HepG2 (cell line): ENCODE measurements around the gene SYP. TPM values are rescaled to one million over a fixed set of nuclear protein-coding genes. Genes with fewer than 3 reads are reported as not detected.

Experiments used
- ATAC-seq: fragments of 200-7000 bp; cut with Tn5 transposase; 3 replicates; pipeline ENCODE4 v1.9.1; 2020; ENCODE audit warnings: mild to moderate bottlenecking, moderate library complexity
- BruUV-seq: library from RNA; stranded (reverse); fragments of 400-500 nt; replicated peaks from 2 replicates; lab custom pipeline; 2021; lab: Mats Ljungman, UMichigan
- CTCF ChIA-PET: fragments of 300-600 bp; formaldehyde crosslinking; extraction: SDS; loops from one replicate; lab custom pipeline; 2021; ENCODE audit warnings: low total read pairs, inconsistent platforms, low intra/inter-chr PET ratio; lab: Yijun Ruan, JAX
- POLR2A ChIA-PET: fragments of 350-600 bp; sonication (Branson Sonifier 250); formaldehyde crosslinking; loops from one replicate; lab custom pipeline; 2020; ENCODE audit warnings: antibody characterized with exemption, inconsistent platforms; lab: Yijun Ruan, JAX
- DNase-seq: peaks from one replicate; pipeline ENCODE4 v3.0.0-alpha.2; 2015; ENCODE audit warnings: low spot score
- FAIRE-seq: peaks from 3 replicates; lab custom pipeline; 2011; peaks lifted over from hg19 to GRCh38; lab: Jason Lieb, UNC
- H2AFZ ChIP-seq: one replicate; pipeline ENCODE4 v1.6.1; 2011; ENCODE audit warnings: low read length, inconsistent platforms
- H3K27ac ChIP-seq: fragments of 300-600 bp; 3 replicates; pipeline ENCODE4 v1.8.0; 2011; ENCODE audit warnings: mixed run types, mild to moderate bottlenecking, mixed read lengths, low read length, inconsistent platforms; ENCODE audit not compliant: insufficient read depth; ENCODE audit errors: extremely low read length
- H3K27me3 ChIP-seq, 2 experiments: fragments of 200-600 bp in 1 of 2; 2 replicates in 1 of 2; 3 replicates in 1 of 2; pipeline versions ENCODE4 v1.6.0 to v1.8.0; 2011; ENCODE audit warnings: low read length in 2 of 2, mild to moderate bottlenecking in 2 of 2, moderate library complexity in 2 of 2, inconsistent platforms in 1 of 2; ENCODE audit not compliant: insufficient read depth in 2 of 2, control insufficient read depth in 1 of 2
- H3K36me3 ChIP-seq, 2 experiments: fragments of 200-600 bp in 1 of 2; replicated peaks in 1 of 2; 2 replicates in 1 of 2; 3 replicates in 1 of 2; pipeline versions ENCODE4 v1.5.1 to v1.8.0; 2011; ENCODE audit warnings: low read length in 2 of 2, inconsistent platforms in 1 of 2; ENCODE audit not compliant: insufficient read depth in 2 of 2, control insufficient read depth in 1 of 2
- H3K4me1 ChIP-seq: 2 replicates; pipeline ENCODE4 v1.5.1; 2012; ENCODE audit warnings: low read length, inconsistent platforms; ENCODE audit not compliant: insufficient read depth
- H3K4me2 ChIP-seq: 2 replicates; pipeline ENCODE4 v1.6.0; 2011; ENCODE audit warnings: low read depth, low read length, inconsistent platforms
- H3K4me3 ChIP-seq, 3 experiments: fragments of 200-600 bp in 1 of 3; sonication (generic), shearing (Covaris generic) in 1 of 3; replicated peaks in 1 of 3; 2 replicates each; pipeline ENCODE4 v1.5.1; 2011 to 2016; ENCODE audit warnings: low read length in 3 of 3, inconsistent platforms in 2 of 3, low read depth in 2 of 3, mild to moderate bottlenecking in 2 of 3, control low read depth in 1 of 3, mixed read lengths in 1 of 3; ENCODE audit not compliant: insufficient read depth in 1 of 3
- H3K79me2 ChIP-seq: one replicate; pipeline ENCODE4 v1.6.1; 2011; ENCODE audit warnings: low read length, inconsistent platforms; ENCODE audit not compliant: insufficient read depth
- H3K9ac ChIP-seq: 2 replicates; pipeline ENCODE4 v1.6.0; 2011; ENCODE audit warnings: mild to moderate bottlenecking, low read depth, low read length, inconsistent platforms; ENCODE audit not compliant: insufficient read depth
- H3K9me3 ChIP-seq: 2 replicates; pipeline ENCODE4 v1.5.1; 2012; ENCODE audit warnings: mild to moderate bottlenecking, low read length
- H4K20me1 ChIP-seq: 2 replicates; pipeline ENCODE4 v1.6.0; 2011; ENCODE audit warnings: inconsistent platforms, mild to moderate bottlenecking, low read length, moderate library complexity; ENCODE audit not compliant: insufficient read depth
- CBX2 ChIP-seq, 2 experiments: fragments of 200-600 bp in 1 of 2; sonication (generic); formaldehyde crosslinking in 1 of 2; IDR thresholded peaks; 2 replicates each; pipeline versions ENCODE4 v1.7.0 to v1.8.1; 2018 to 2022; ENCODE audit warnings: low read depth in 2 of 2, low read length in 1 of 2, mild to moderate bottlenecking in 1 of 2, missing genetic modification reagents in 1 of 2
- CHD4 ChIP-seq: fragments of 200-600 bp; sonication (generic); IDR thresholded peaks from 2 replicates; pipeline ENCODE4 v1.7.0; 2017; ENCODE audit warnings: mild to moderate bottlenecking, low read length, borderline replicate concordance
- HNRNPL ChIP-seq: fragments of 200-400 bp; formaldehyde crosslinking; IDR thresholded peaks from 2 replicates; pipeline ENCODE4 v1.6.1; 2017; ENCODE audit warnings: mild to moderate bottlenecking, low read depth, low read length
- HNRNPUL1 ChIP-seq: fragments of 200-400 bp; formaldehyde crosslinking; IDR thresholded peaks from 2 replicates; pipeline ENCODE4 v1.6.1; 2017; ENCODE audit warnings: low read depth, mild to moderate bottlenecking, low read length, moderate library complexity
- KDM5A ChIP-seq: fragments of 200-600 bp; sonication (generic); IDR thresholded peaks from 2 replicates; pipeline ENCODE4 v1.7.0; 2018; ENCODE audit warnings: antibody characterized with exemption, mild to moderate bottlenecking, low read length, borderline replicate concordance
- MYNN ChIP-seq: sonication (generic); formaldehyde crosslinking; IDR thresholded peaks from 2 replicates; pipeline ENCODE4 v1.4.0; 2020; ENCODE audit warnings: mild to moderate bottlenecking, low read depth, missing genetic modification reagents
- NKX3-1 ChIP-seq: sonication (generic); formaldehyde crosslinking; IDR thresholded peaks from 2 replicates; pipeline ENCODE4 v1.5.0; 2020; ENCODE audit warnings: missing genetic modification reagents
- RBAK ChIP-seq: sonication (generic); formaldehyde crosslinking; IDR thresholded peaks from 2 replicates; pipeline ENCODE4 v1.5.1; 2020; ENCODE audit warnings: mild to moderate bottlenecking, missing genetic modification reagents
- U2AF2 ChIP-seq: fragments of 200-400 bp; formaldehyde crosslinking; IDR thresholded peaks from 2 replicates; pipeline ENCODE4 v1.6.1; 2017; ENCODE audit warnings: low read depth, mild to moderate bottlenecking, low read length
- ZBTB42 ChIP-seq: sonication (generic); formaldehyde crosslinking; IDR thresholded peaks from 2 replicates; pipeline ENCODE4 v1.5.0; 2020; ENCODE audit warnings: mild to moderate bottlenecking, missing genetic modification reagents
- ZNF124 ChIP-seq: sonication (generic); formaldehyde crosslinking; IDR thresholded peaks from 2 replicates; pipeline ENCODE4 v1.4.0; 2020; ENCODE audit warnings: missing genetic modification reagents
- ZNF225 ChIP-seq: sonication (generic); formaldehyde crosslinking; IDR thresholded peaks from 2 replicates; pipeline ENCODE4 v1.4.0; 2020; ENCODE audit warnings: mild to moderate bottlenecking, missing genetic modification reagents
- ZNF230 ChIP-seq: sonication (generic); formaldehyde crosslinking; IDR thresholded peaks from 2 replicates; pipeline ENCODE4 v1.4.0; 2020; ENCODE audit warnings: mild to moderate bottlenecking, missing genetic modification reagents
- ZNF44 ChIP-seq: sonication (generic); formaldehyde crosslinking; IDR thresholded peaks from 2 replicates; pipeline ENCODE4 v1.5.1; 2020; ENCODE audit warnings: mild to moderate bottlenecking, missing genetic modification reagents
- ZNF543 ChIP-seq: sonication (generic); formaldehyde crosslinking; IDR thresholded peaks from 2 replicates; pipeline ENCODE4 v1.4.0; 2020; ENCODE audit warnings: mild to moderate bottlenecking, missing genetic modification reagents
- ZNF782 ChIP-seq: sonication (generic); formaldehyde crosslinking; IDR thresholded peaks from 2 replicates; pipeline ENCODE4 v1.4.0; 2020; ENCODE audit warnings: missing genetic modification reagents, mild to moderate bottlenecking, borderline replicate concordance
- ZNF788 ChIP-seq: sonication (generic); formaldehyde crosslinking; IDR thresholded peaks from 2 replicates; pipeline ENCODE4 v1.5.0; 2020; ENCODE audit warnings: mild to moderate bottlenecking, missing genetic modification reagents, borderline replicate concordance
- ZNF816 ChIP-seq: sonication (generic); formaldehyde crosslinking; IDR thresholded peaks from 2 replicates; pipeline ENCODE4 v1.8.0; 2022; ENCODE audit warnings: missing genetic modification reagents, mild to moderate bottlenecking, borderline replicate concordance
- WGBS: methylation state at CpG from one replicate; pipeline ENCODE4 v1.1.6; 2017; ENCODE audit warnings: low lambda C conversion rate; 5-methylcytosine and 5-hydroxymethylcytosine counted together
- in situ Hi-C: cut with HindIII; loops from 2 replicates; pipeline ENCODE4 v1.10.0; 2017; ENCODE audit warnings: low pct_unique_long_range_greater_than_20kb; ENCODE audit not compliant: extremely low pct_ligation_motif_present
- intact Hi-C: fragments of 100-400 bp; cut with micrococcal nuclease; formaldehyde crosslinking; loops from one replicate; pipeline ENCODE4 v1.10.0; 2022; ENCODE audit not compliant: unreplicated experiment
- polyA plus RNA-seq, 8 experiments: library from polyadenylated mRNA; depleted of rRNA in 3 of 8; stranded (reverse) in 7 of 8; unstranded in 1 of 8; fragments of >200 nt; fragmentation: Illumina TruSeq in 4 of 8; extraction: Trizol in 4 of 8; gene quantifications; 2 replicates each; pipeline versions ENCODE4 v1.2.1 to v1.2.3, GENCODE V29; 2011 to 2016; ENCODE audit warnings: low read depth in 4 of 8, missing spikeins in 1 of 8, mixed read lengths in 1 of 8; ENCODE audit not compliant: insufficient read depth in 1 of 8
- total RNA-seq, 5 experiments: library from RNA; depleted of rRNA; stranded (reverse); fragments of >200 nt; fragmentation: Illumina TruSeq; extraction: Trizol; gene quantifications; 2 replicates each; pipeline ENCODE4 v1.2.3, GENCODE V29; 2016; ENCODE audit warnings: low read depth in 1 of 5
- TF ChIP-seq, protein P1 (sequence below): sonication (generic); formaldehyde crosslinking; IDR thresholded peaks from 2 replicates; pipeline ENCODE4 v1.5.1; 2020; ENCODE audit warnings: missing genetic modification reagents, mild to moderate bottlenecking, borderline replicate concordance

The SYP gene
- total and polyA plus RNA-seq, 2 of the 13 experiments (the other 11 are each of a cell fraction or from before 2014, with no cell fraction given), result 2.0 to 2.5 TPM

- ChIA-PET POLR2A (interaction anchor here (2.7 kb wide), 1 partner anchor 18 kb away, joined by 6 read pairs; no protein-coding TSS in a partner anchor), CTCF (no interaction called here)
- intact Hi-C loops, result no loop called here
- H3K9me3 ChIP-seq, result no peaks in the 10 kb centered on the region
- ATAC-seq, result no peak
- 85% methylated on average over 5 of the region's 5 CpGs for WGBS
- H3K4me1 ChIP-seq, result no peaks in the 10 kb centered on the region
- no peak for FAIRE-seq
- no peaks in the 10 kb centered on the region for H3K36me3 ChIP-seq
- in situ Hi-C loops, result no loop called here
- no peak overlapping the region for H3K27ac ChIP-seq
- BruUV-seq, result no TSS peak
- H3K79me2 ChIP-seq, result no peaks in the 10 kb centered on the region
- TF ChIP-seq ZNF44 (no peak), HNRNPL (no peak), ZNF543 (CRISPR knock-in tag) (no peak), HNRNPUL1 (no peak), U2AF2 (no peak), ZNF788 (CRISPR knock-in tag) (no peak), NKX3-1 (CRISPR knock-in tag) (no peak), ZNF816 (CRISPR knock-in tag) (no peak), ZNF782 (CRISPR knock-in tag) (no peak), MYNN (CRISPR knock-in tag) (no peak), CBX2 (IDR thresholded peaks at IDR 0.05; ENCODE audit: low read depth, low read length) (no peak), CBX2 (CRISPR knock-in tag; IDR thresholded peaks at IDR 0.05; ENCODE audit: low read depth) (no peak), ZNF230 (CRISPR knock-in tag) (no peak), KDM5A (no peak), ZNF225 (CRISPR knock-in tag) (no peak), CHD4 (no peak), ZNF124 (CRISPR knock-in tag) (no peak), RBAK (no peak), ZBTB42 (CRISPR knock-in tag) (no peak)
- TF ChIP-seq, protein P1, sequence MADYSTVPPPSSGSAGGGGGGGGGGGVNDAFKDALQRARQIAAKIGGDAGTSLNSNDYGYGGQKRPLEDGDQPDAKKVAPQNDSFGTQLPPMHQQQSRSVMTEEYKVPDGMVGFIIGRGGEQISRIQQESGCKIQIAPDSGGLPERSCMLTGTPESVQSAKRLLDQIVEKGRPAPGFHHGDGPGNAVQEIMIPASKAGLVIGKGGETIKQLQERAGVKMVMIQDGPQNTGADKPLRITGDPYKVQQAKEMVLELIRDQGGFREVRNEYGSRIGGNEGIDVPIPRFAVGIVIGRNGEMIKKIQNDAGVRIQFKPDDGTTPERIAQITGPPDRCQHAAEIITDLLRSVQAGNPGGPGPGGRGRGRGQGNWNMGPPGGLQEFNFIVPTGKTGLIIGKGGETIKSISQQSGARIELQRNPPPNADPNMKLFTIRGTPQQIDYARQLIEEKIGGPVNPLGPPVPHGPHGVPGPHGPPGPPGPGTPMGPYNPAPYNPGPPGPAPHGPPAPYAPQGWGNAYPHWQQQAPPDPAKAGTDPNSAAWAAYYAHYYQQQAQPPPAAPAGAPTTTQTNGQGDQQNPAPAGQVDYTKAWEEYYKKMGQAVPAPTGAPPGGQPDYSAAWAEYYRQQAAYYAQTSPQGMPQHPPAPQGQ (CRISPR knock-in tag), result no peak
- H3K27me3 ChIP-seq, result no peaks in the 10 kb centered on the region
- DNase-seq, result no peak
- H2AFZ ChIP-seq, result no peak overlapping the region
- no peak overlapping the region for H3K4me3 ChIP-seq
- H4K20me1 ChIP-seq, result no peaks in the 10 kb centered on the region
- H3K9ac ChIP-seq, result no peak overlapping the region
- no peak overlapping the region for H3K4me2 ChIP-seq
These were observed 8.4 kb upstream of the SYP start for GRCh38 chrX:49208399-49208798.
